Type B pancreatic cell (in vitro differentiated cells): Measurements from ENCODE around the gene LIN37. TPM values are rescaled to one million over a fixed set of nuclear protein-coding genes. Genes with fewer than 3 reads are reported as not detected.

Experiments used
- DNase-seq: peaks from one replicate; pipeline ENCODE4 v3.0.0; 2021; ENCODE audit warnings: mixed read lengths; ENCODE audit not compliant: unreplicated experiment; ENCODE audit errors: extremely low spot score
- H3K27ac Mint-ChIP-seq: 2 replicates; pipeline ENCODE4 v1.8.0; 2021; ENCODE audit warnings: mild to moderate bottlenecking, mixed read lengths
- H3K27me3 Mint-ChIP-seq: 2 replicates; pipeline ENCODE4 v1.8.0; 2021; ENCODE audit warnings: mixed read lengths
- H3K36me3 Mint-ChIP-seq: 2 replicates; pipeline ENCODE4 v1.8.0; 2021; ENCODE audit warnings: mixed read lengths
- H3K4me1 Mint-ChIP-seq: one replicate; pipeline ENCODE4 v1.8.0; 2021; ENCODE audit warnings: mixed read lengths; ENCODE audit not compliant: unreplicated experiment
- H3K4me3 Mint-ChIP-seq: 2 replicates; pipeline ENCODE4 v1.8.0; 2021; ENCODE audit warnings: mild to moderate bottlenecking, mixed read lengths
- H3K9me3 Mint-ChIP-seq: 2 replicates; pipeline ENCODE4 v1.8.0; 2021; ENCODE audit warnings: mixed read lengths
- total RNA-seq: library from RNA; stranded (reverse); gene quantifications from 2 replicates; pipeline ENCODE4 v1.2.1, GENCODE V29; 2021; ENCODE audit warnings: low replicate concordance
- TF ChIP-seq, protein P1 (sequence below): fragments of 200-600 bp; sonication (generic); conservative IDR thresholded peaks from 2 replicates; pipeline ENCODE4 v1.5.0; 2021; ENCODE audit warnings: antibody characterized with exemption, mild to moderate bottlenecking

LIN37 gene
- total RNA-seq, 1 donor from 2014 or later = 17.9 TPM

GRCh38 chr19:35715355-35715809, 33.0 kb upstream of the LIN37 start:
- DNase-seq = no peak
- H3K27me3 Mint-ChIP-seq = no peaks in the 10 kb centered on the region
- no peaks in the 10 kb centered on the region for H3K9me3 Mint-ChIP-seq
- peak overlapping the region; percentile 93 for H3K4me3 Mint-ChIP-seq
- TF ChIP-seq, protein P1, sequence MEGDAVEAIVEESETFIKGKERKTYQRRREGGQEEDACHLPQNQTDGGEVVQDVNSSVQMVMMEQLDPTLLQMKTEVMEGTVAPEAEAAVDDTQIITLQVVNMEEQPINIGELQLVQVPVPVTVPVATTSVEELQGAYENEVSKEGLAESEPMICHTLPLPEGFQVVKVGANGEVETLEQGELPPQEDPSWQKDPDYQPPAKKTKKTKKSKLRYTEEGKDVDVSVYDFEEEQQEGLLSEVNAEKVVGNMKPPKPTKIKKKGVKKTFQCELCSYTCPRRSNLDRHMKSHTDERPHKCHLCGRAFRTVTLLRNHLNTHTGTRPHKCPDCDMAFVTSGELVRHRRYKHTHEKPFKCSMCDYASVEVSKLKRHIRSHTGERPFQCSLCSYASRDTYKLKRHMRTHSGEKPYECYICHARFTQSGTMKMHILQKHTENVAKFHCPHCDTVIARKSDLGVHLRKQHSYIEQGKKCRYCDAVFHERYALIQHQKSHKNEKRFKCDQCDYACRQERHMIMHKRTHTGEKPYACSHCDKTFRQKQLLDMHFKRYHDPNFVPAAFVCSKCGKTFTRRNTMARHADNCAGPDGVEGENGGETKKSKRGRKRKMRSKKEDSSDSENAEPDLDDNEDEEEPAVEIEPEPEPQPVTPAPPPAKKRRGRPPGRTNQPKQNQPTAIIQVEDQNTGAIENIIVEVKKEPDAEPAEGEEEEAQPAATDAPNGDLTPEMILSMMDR = no peak
- H3K36me3 Mint-ChIP-seq = no peaks in the 10 kb centered on the region
- H3K27ac Mint-ChIP-seq = no peak overlapping the region
- peaks cover 13% of the 10 kb centered on the region for H3K4me1 Mint-ChIP-seq

- TF ChIP-seq, protein P1 = no peak
- Mint-ChIP-seq H3K4me3 (peak overlapping the region; percentile 93), H3K4me1 (peaks cover 13% of the 10 kb centered on the region), H3K9me3 (no peaks in the 10 kb centered on the region), H3K27ac (peak overlapping the region; percentile 86), H3K27me3 (no peaks in the 10 kb centered on the region), H3K36me3 (no peaks in the 10 kb centered on the region)
- no peak for DNase-seq
Measured at GRCh38 chr19:35715981-35716800, 32.2 kb upstream of the LIN37 start.

GRCh38 chr19:35716801-35717664, 31.3 kb upstream of the LIN37 start:
- no peaks in the 10 kb centered on the region for H3K36me3 Mint-ChIP-seq
- no peaks in the 10 kb centered on the region for H3K27me3 Mint-ChIP-seq
- peak overlapping the region; percentile 86 for H3K27ac Mint-ChIP-seq
- peak overlapping the region; percentile 93 for H3K4me3 Mint-ChIP-seq
- H3K9me3 Mint-ChIP-seq = no peaks in the 10 kb centered on the region
- TF ChIP-seq, protein P1 = peak; percentile 93
- peaks cover 13% of the 10 kb centered on the region for H3K4me1 Mint-ChIP-seq
- DNase-seq = peak; percentile 90

DNA sequence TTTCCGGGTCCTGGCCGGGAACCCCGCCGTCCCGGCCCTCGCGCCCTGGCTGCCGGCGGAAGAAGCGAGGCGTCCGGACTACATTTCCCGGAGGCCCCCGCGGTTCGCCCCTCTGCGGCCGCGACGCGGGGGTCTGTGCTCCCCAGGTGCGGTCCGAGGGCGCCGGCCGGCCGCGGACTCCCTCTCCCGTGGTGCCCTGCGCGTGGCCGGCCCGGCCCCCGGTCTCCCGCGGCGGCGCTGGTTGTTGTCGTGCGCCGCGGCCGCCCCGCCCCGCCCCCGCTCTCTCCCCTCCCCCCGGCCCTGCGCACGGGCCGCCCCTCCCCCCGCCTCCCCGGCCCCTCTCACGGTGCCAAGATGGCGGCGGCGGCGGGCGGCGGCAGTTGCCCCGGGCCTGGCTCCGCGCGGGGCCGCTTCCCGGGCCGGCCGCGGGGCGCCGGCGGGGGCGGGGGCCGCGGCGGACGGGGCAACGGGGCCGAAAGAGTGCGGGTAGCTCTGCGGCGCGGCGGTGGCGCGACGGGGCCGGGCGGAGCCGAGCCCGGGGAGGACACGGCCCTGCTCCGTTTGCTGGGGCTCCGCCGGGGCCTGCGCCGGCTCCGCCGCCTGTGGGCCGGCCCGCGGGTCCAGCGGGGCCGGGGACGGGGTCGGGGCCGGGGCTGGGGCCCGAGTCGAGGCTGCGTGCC, 30.6 kb upstream of the LIN37 start, which contains the start of gene KMT2B:
KMT2B (plus strand) TSS at position 339 of the 680 bp plus-strand sequence; CDS start at position 355, 16 bp downstream.
- peak within 1 kb of the TSS; percentile 93 for H3K4me3 Mint-ChIP-seq
- H3K4me1 Mint-ChIP-seq = peaks cover 13% of the 10 kb centered on the region
- no peaks in the 10 kb centered on the region for H3K36me3 Mint-ChIP-seq
- peak within 1 kb of the TSS; percentile 86 for H3K27ac Mint-ChIP-seq
- peak; percentile 97 for DNase-seq
- no peaks in the 10 kb centered on the region for H3K27me3 Mint-ChIP-seq
- TF ChIP-seq, protein P1 = no peak
- no peaks in the 10 kb centered on the region for H3K9me3 Mint-ChIP-seq

GRCh38 chr19:35718345-35719041, 29.9 kb upstream of the LIN37 start:
- H3K27me3 Mint-ChIP-seq = no peaks in the 10 kb centered on the region
- DNase-seq = no peak
- peak overlapping the region; percentile 93 for H3K4me3 Mint-ChIP-seq
- peak overlapping the region; percentile 82 for H3K27ac Mint-ChIP-seq
- no peaks in the 10 kb centered on the region for H3K36me3 Mint-ChIP-seq
- H3K4me1 Mint-ChIP-seq = peaks cover 13% of the 10 kb centered on the region
- no peaks in the 10 kb centered on the region for H3K9me3 Mint-ChIP-seq
- TF ChIP-seq, protein P1 = no peak
